ENCODE results near the gene AGAP1. TPM values are rescaled to one million over a fixed set of nuclear protein-coding genes. Genes with fewer than 3 reads are reported as not detected.

AGAP1 gene
- total and polyA plus RNA-seq, 2 donors (not counting 3 experiments of a cell fraction or from before 2014, with no cell fraction given): 10.2 to 20.9 TPM

GRCh38 chr2:236169151-236169721 lies 675.4 kb downstream of the AGAP1 start:
- H3K4me3 ChIP-seq (replicated peaks in 1 of 3; ENCODE audit: insufficient read depth in 1 of 3, low read depth in 1 of 3, low read length in 3 of 3): peak overlapping the region in 2 of 3 experiments; percentile 8 to 73
- peak overlapping the region; percentile 42 for H3K4me2 ChIP-seq (ENCODE audit: insufficient read depth, low read length)
- DNase-seq (ENCODE audit: low read depth, low spot score) (peak; percentile 21), FAIRE-seq (no peak)
- TF ChIP-seq GATA2 (IDR thresholded peaks at IDR 0.05; ENCODE audit: insufficient read depth, insufficient read length, low read depth, low read length) (no peak), EZH2 (IDR thresholded peaks at IDR 0.05; ENCODE audit: borderline replicate concordance, low read depth, low read length, severe bottlenecking) (peak; percentile 51)
- peaks cover 25% of the 10 kb centered on the region for H3K4me1 ChIP-seq (ENCODE audit: control insufficient read depth, extremely low read depth, insufficient read depth, low read length)
- intact Hi-C loops (cut with micrococcal nuclease): loop anchor here (2.0 to 5.0 kb wide), 2 partner anchors 308 to 403 kb away; no protein-coding TSS in a partner anchor
- H3K9ac ChIP-seq (replicated peaks; ENCODE audit: extremely low read depth, insufficient read depth, low read length): no peak overlapping the region
- H3K36me3 ChIP-seq (ENCODE audit: control insufficient read depth in 2 of 2, extremely low read depth in 1 of 2, insufficient read depth in 2 of 2, low read length in 2 of 2): no peaks in the 10 kb centered on the region
- no peaks in the 10 kb centered on the region for H3K9me3 ChIP-seq (replicated peaks; ENCODE audit: control insufficient read depth, insufficient read depth, low read length)
- dilution Hi-C loops (cut with MboI; ENCODE audit: extremely low pct_ligation_motif_present, low sequenced_read_pairs): no loop called here
- CTCF ChIA-PET: interaction anchor here (1.8 to 4.9 kb wide), 3 partner anchors 10 to 403 kb away, joined by 8 to 61 read pairs (median 15); no protein-coding TSS in a partner anchor
- H2AFZ ChIP-seq (ENCODE audit: low read depth, low read length): no peak overlapping the region
- H3K27me3 ChIP-seq (ENCODE audit: control insufficient read depth in 2 of 2, insufficient read depth in 2 of 2, low read length in 2 of 2): peaks cover 3 to 55% of the 10 kb centered on the region in 2 experiments
- H3K27ac ChIP-seq (ENCODE audit: insufficient read depth, low read depth, low read length): no peak overlapping the region
- H4K20me1 ChIP-seq (replicated peaks; ENCODE audit: control insufficient read depth, extremely low read depth, insufficient read depth, low read length): no peaks in the 10 kb centered on the region
- BruUV-seq (replicated peaks): no TSS peak
- no peaks in the 10 kb centered on the region for H3K9me1 ChIP-seq (replicated peaks; ENCODE audit: control insufficient read depth, extremely low read depth, insufficient read depth, low read length)
- H3K79me2 ChIP-seq (ENCODE audit: control insufficient read depth, insufficient read depth, low read length): no peaks in the 10 kb centered on the region
- POLR2A ChIA-PET: no interaction called here

DNA sequence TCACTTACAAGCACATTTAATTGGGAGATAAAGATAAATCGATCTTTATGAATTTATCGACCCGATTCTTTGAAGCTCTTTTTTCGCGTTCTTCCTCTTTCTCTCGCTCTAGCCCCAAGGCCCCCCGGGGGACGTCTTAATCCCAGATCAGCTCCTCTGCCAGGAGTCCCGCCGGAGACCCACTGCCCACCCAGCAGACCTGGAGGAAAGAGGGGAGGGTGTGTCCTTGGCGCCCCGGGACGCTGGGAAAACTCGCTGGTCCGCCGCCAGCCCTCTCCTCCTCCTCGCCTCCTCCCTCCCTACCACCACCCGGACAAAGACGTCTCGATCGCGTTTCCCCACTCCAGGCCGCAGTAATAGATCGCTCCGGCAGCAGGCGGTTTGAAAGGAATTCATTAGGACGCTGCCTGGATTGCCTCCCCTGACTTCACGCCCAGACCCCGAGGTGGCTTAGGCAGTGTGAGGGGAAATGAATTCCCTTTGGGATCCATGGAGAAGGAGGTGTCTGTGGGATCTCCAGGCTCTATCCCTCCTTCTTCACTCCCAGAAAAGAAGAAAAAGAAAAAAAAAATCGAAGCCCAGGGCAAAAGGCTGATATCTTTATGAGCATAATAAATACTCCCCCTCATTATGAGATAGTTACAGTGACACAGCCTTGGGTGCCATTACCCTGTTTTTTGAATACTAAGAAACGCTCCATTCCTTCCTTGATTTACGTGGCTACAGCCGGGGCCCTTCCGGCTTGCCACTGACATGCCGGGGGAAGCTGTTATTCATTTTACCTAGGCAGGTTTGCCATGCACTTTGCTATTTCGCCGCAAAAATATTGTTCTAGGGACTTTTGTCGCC lies 676.1 kb downstream of the AGAP1 start:
- CTCF ChIA-PET: interaction anchor here (1.8 to 4.9 kb wide), 4 partner anchors 9 to 404 kb away, joined by 8 to 61 read pairs (median 13); no protein-coding TSS in a partner anchor
- H3K36me3 ChIP-seq (ENCODE audit: control insufficient read depth in 2 of 2, extremely low read depth in 1 of 2, insufficient read depth in 2 of 2, low read length in 2 of 2): no peaks in the 10 kb centered on the region
- DNase-seq (ENCODE audit: low read depth, low spot score) (no peak), FAIRE-seq (no peak)
- no peak overlapping the region for H3K27ac ChIP-seq (ENCODE audit: insufficient read depth, low read depth, low read length)
- no peaks in the 10 kb centered on the region for H3K9me1 ChIP-seq (replicated peaks; ENCODE audit: control insufficient read depth, extremely low read depth, insufficient read depth, low read length)
- H3K4me3 ChIP-seq (replicated peaks in 1 of 3; ENCODE audit: insufficient read depth in 1 of 3, low read depth in 1 of 3, low read length in 3 of 3): no peak overlapping the region
- no peak overlapping the region for H3K9ac ChIP-seq (replicated peaks; ENCODE audit: extremely low read depth, insufficient read depth, low read length)
- no peaks in the 10 kb centered on the region for H3K79me2 ChIP-seq (ENCODE audit: control insufficient read depth, insufficient read depth, low read length)
- dilution Hi-C loops (cut with MboI; ENCODE audit: extremely low pct_ligation_motif_present, low sequenced_read_pairs) (no loop called here), intact Hi-C loops (cut with micrococcal nuclease) (loop anchor here (2.0 to 5.0 kb wide), 2 partner anchors 309 to 402 kb away; no protein-coding TSS in a partner anchor)
- peaks cover 3 to 55% of the 10 kb centered on the region in 2 experiments for H3K27me3 ChIP-seq (ENCODE audit: control insufficient read depth in 2 of 2, insufficient read depth in 2 of 2, low read length in 2 of 2)
- POLR2A ChIA-PET: no interaction called here
- H3K4me1 ChIP-seq (ENCODE audit: control insufficient read depth, extremely low read depth, insufficient read depth, low read length): peaks cover 28% of the 10 kb centered on the region
- no peaks in the 10 kb centered on the region for H3K9me3 ChIP-seq (replicated peaks; ENCODE audit: control insufficient read depth, insufficient read depth, low read length)
- H3K4me2 ChIP-seq (ENCODE audit: insufficient read depth, low read length): no peak overlapping the region
- no peak overlapping the region for H2AFZ ChIP-seq (ENCODE audit: low read depth, low read length)
- BruUV-seq (replicated peaks): no TSS peak
- no peaks in the 10 kb centered on the region for H4K20me1 ChIP-seq (replicated peaks; ENCODE audit: control insufficient read depth, extremely low read depth, insufficient read depth, low read length)
- no peak for TF ChIP-seq POLR2A (IDR thresholded peaks at IDR 0.05; ENCODE audit: low read depth, low read length)
- no peak for TF ChIP-seq CTCF (IDR thresholded peaks at IDR 0.05; ENCODE audit: extremely low read depth in 1 of 2, insufficient read depth in 1 of 2, low read depth in 1 of 2, low read length in 2 of 2)
- no peak for TF ChIP-seq POLR2AphosphoS5 (IDR thresholded peaks at IDR 0.05; ENCODE audit: insufficient read depth, low read depth, low read length)
- no peak for TF ChIP-seq GATA2 (IDR thresholded peaks at IDR 0.05; ENCODE audit: insufficient read depth, insufficient read length, low read depth, low read length)
- no peak for TF ChIP-seq MYC (IDR thresholded peaks at IDR 0.05; ENCODE audit: low read depth, low read length)
- TF ChIP-seq JUN (IDR thresholded peaks at IDR 0.05; ENCODE audit: borderline replicate concordance, insufficient read depth, insufficient read length, low read depth): no peak

Data from endothelial cell of umbilical vein (primary cell).